Uterus (tissue), 2 donors: ENCODE data around the gene ARSD.

ENCODE experiments used
- POLR2A ChIP-seq, 2 donors: fragments of 450-650 bp; IDR thresholded peaks; one replicate each; pipeline ENCODE4 v1.6.1; 2016; ENCODE audit warnings: antibody characterized with exemption in 2 of 2, mild to moderate bottlenecking in 1 of 2, moderate library complexity in 1 of 2
- TF ChIP-seq, protein P1 (sequence below), 4 experiments: fragments of 200-600 bp in 2 of 4; fragments of 450-650 bp in 2 of 4; sonication (generic) in 2 of 4; IDR thresholded peaks; one replicate each; pipeline ENCODE4 v1.5.1; 2016 to 2019; ENCODE audit warnings: antibody characterized with exemption in 4 of 4, mild to moderate bottlenecking in 2 of 4, moderate library complexity in 1 of 4

DNA sequence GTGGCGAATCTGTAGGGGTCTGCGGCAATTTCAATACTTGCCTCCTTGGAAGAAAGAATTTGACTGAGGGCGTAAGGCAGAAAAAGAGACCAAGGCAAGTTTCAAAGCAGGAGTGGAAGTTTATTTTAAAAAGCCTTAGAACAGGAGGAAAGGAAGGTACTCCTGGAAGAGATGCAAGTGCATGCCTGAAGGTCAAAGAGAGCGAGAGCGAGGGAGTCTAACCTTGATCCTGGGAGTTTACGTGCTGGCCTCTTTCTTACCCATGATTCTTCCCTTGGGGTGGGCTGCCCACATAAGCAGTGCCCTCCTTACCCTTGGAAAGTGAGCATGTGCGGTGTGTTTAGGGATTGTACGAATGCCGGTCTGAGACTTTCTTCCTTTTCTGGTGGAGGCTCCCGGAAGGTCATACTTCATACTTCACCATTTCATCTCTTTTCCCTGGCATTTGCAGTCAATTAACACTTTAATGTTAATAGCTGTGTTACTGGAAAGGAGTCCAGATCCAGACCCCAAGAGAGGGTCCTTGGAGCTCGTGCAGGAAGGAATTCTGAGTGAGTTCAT, 40.0 kb downstream of the ARSD start:
- TF ChIP-seq, protein P1, sequence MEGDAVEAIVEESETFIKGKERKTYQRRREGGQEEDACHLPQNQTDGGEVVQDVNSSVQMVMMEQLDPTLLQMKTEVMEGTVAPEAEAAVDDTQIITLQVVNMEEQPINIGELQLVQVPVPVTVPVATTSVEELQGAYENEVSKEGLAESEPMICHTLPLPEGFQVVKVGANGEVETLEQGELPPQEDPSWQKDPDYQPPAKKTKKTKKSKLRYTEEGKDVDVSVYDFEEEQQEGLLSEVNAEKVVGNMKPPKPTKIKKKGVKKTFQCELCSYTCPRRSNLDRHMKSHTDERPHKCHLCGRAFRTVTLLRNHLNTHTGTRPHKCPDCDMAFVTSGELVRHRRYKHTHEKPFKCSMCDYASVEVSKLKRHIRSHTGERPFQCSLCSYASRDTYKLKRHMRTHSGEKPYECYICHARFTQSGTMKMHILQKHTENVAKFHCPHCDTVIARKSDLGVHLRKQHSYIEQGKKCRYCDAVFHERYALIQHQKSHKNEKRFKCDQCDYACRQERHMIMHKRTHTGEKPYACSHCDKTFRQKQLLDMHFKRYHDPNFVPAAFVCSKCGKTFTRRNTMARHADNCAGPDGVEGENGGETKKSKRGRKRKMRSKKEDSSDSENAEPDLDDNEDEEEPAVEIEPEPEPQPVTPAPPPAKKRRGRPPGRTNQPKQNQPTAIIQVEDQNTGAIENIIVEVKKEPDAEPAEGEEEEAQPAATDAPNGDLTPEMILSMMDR (IDR thresholded peaks at IDR 0.05), result no peak
- no peak for TF ChIP-seq POLR2A (IDR thresholded peaks at IDR 0.05)
